Tibial artery (tissue), 4 donors: Measurements from ENCODE around the gene AKR1C1.
A peak's percentile ranks its signal among the peaks of the same experiment; 100 is the strongest.

Experiments used
- DNase-seq, 2 donors: peaks; one replicate each; pipeline ENCODE4 v3.0.0-alpha.2; 2019
- H3K27ac ChIP-seq, 2 donors: fragments of 200-600 bp; sonication (generic) in 1 of 2; 1 replicate in 1 of 2; 2 replicates in 1 of 2; pipeline ENCODE4 v1.5.1; 2018 to 2019; ENCODE audit warnings: mild to moderate bottlenecking in 1 of 2
- H3K27me3 ChIP-seq, 2 donors: fragments of 200-600 bp; sonication (generic) in 1 of 2; one replicate each; pipeline versions ENCODE4 v1.5.1 to v1.6.0; 2016 to 2019
- H3K36me3 ChIP-seq, 3 donors: fragments of 200-600 bp; sonication (generic) in 2 of 3; one replicate each; pipeline ENCODE4 v1.5.1; 2016 to 2019; ENCODE audit warnings: mild to moderate bottlenecking in 2 of 3
- H3K4me1 ChIP-seq, 4 donors: fragments of 200-600 bp; sonication (generic) in 2 of 4; 1 replicate in 3 of 4; 2 replicates in 1 of 4; pipeline ENCODE4 v1.5.1; 2016 to 2019
- H3K4me3 ChIP-seq, 2 donors: fragments of 200-600 bp; sonication (generic) in 1 of 2; 1 replicate in 1 of 2; 2 replicates in 1 of 2; pipeline ENCODE4 v1.5.1; 2018 to 2019; ENCODE audit warnings: mild to moderate bottlenecking in 2 of 2
- H3K9me3 ChIP-seq, 3 donors: fragments of 200-600 bp; sonication (generic) in 1 of 3; one replicate each; pipeline ENCODE4 v1.5.1; 2016 to 2019
- intact Hi-C: fragments of 100-400 bp; cut with DNase I; formaldehyde crosslinking; loops from one replicate; pipeline ENCODE4 v1.15.0; 2023; ENCODE audit warnings: low total_unique reads
- TF ChIP-seq, protein P1 (sequence below), 2 experiments: fragments of 200-600 bp in 1 of 2; fragments of 450-650 bp in 1 of 2; IDR thresholded peaks; one replicate each; pipeline ENCODE4 v1.5.1; 2017 to 2019; ENCODE audit warnings: antibody characterized with exemption in 2 of 2, mild to moderate bottlenecking in 1 of 2, moderate library complexity in 1 of 2

The AKR1C1 gene

DNA sequence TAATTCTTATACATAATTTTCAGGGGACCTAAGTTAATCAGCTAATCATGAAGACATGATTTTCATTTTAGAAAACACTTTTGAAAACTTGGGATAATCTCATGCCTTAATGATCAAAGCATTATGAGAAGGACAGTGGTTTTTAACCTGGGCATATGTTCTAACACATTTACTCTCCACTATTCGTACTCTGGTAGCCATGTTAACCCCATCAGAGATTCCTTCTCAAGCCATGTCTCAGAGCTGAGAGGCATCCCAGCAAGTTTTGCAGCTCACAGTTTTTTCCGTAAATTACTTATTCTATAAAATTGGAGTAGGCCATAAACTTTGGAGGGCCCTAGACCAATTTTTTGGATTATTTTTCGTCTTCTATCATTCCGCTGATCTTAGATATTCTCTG is 15.7 kb downstream of the AKR1C1 start:
- no peak overlapping the region for H3K4me3 ChIP-seq
- no peaks in the 10 kb centered on the region for H3K27me3 ChIP-seq
- H3K36me3 ChIP-seq = peaks cover 0 to 3% (median 0%) of the 10 kb centered on the region in 3 donors
- TF ChIP-seq, protein P1, sequence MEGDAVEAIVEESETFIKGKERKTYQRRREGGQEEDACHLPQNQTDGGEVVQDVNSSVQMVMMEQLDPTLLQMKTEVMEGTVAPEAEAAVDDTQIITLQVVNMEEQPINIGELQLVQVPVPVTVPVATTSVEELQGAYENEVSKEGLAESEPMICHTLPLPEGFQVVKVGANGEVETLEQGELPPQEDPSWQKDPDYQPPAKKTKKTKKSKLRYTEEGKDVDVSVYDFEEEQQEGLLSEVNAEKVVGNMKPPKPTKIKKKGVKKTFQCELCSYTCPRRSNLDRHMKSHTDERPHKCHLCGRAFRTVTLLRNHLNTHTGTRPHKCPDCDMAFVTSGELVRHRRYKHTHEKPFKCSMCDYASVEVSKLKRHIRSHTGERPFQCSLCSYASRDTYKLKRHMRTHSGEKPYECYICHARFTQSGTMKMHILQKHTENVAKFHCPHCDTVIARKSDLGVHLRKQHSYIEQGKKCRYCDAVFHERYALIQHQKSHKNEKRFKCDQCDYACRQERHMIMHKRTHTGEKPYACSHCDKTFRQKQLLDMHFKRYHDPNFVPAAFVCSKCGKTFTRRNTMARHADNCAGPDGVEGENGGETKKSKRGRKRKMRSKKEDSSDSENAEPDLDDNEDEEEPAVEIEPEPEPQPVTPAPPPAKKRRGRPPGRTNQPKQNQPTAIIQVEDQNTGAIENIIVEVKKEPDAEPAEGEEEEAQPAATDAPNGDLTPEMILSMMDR (IDR thresholded peaks at IDR 0.05) = no peak
- no peak for DNase-seq
- no peaks in the 10 kb centered on the region for H3K9me3 ChIP-seq
- no peak overlapping the region for H3K27ac ChIP-seq
- intact Hi-C loops = no loop called here
- H3K4me1 ChIP-seq = no peaks in the 10 kb centered on the region

DNA sequence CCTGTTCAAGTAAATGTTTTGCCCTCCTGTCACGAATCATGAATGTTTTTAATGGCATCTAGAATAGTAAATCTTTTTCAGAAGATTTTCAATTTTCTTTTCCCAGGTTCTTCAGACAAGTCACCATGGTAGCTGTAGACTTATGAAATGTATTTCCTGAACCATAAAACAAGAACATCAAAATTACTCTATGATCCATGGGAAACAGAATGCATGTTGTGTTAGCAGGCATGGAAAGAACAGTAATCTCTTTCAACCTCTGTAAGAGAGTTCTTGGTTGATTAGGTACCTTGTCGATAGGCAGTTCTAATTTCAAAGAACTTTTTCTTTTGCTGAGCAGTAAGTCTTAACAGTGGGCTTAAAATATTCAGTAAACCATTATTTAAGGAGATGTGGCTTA is 17.6 kb downstream of the AKR1C1 start:
- H3K9me3 ChIP-seq = no peaks in the 10 kb centered on the region
- peaks cover 0 to 12% (median 7%) of the 10 kb centered on the region in 4 donors for H3K4me1 ChIP-seq
- TF ChIP-seq, protein P1 (IDR thresholded peaks at IDR 0.05) = no peak
- peaks cover 0 to 3% (median 0%) of the 10 kb centered on the region in 3 donors for H3K36me3 ChIP-seq
- no peaks in the 10 kb centered on the region for H3K27me3 ChIP-seq
- no peak for DNase-seq
- intact Hi-C loops = no loop called here
- no peak overlapping the region for H3K4me3 ChIP-seq
- no peak overlapping the region for H3K27ac ChIP-seq

DNA sequence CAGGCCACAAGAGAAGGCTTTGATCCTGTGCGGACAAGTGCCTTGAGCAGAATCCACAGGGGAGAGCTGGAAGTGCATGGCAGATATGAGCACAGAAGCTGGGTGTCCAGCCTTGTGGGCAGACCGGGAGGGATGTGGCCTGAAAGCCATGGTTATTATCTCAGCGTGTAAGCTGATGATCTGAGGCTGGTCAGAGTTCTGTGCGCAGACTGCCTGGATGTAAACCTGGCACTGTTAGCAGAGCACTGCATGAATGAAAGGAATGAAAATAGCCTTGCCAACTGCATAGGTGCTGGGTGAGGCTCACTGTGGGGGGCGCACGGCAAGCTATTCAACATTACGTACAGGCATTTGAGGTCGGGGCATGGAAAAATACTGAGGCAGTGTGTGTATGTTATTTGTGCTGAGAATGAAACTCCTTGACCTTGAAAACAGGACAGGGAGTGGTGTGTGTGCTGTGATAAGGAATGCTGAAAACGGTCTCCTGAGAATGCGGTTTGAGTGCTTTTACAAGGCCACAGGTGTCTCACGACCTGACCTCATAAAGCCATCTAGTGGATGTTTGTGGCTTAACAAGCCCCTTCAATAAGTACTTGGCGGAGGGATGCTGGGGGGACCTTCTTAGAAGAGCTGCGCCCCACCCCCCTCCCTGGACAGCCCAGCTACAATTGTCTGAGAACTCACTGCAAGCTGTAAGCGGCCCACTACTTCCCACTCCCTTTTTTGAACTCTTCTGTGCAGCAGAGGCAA is 18.7 kb downstream of the AKR1C1 start:
- intact Hi-C loops = no loop called here
- no peak for DNase-seq
- Histone ChIP-seq H3K4me1 (peaks cover 0 to 12% (median 7%) of the 10 kb centered on the region in 4 donors), H3K9me3 (no peaks in the 10 kb centered on the region), H3K27ac (no peak overlapping the region), H3K36me3 (peaks cover 0 to 3% (median 0%) of the 10 kb centered on the region in 3 donors), H3K4me3 (no peak overlapping the region), H3K27me3 (no peaks in the 10 kb centered on the region)
- TF ChIP-seq, protein P1 (IDR thresholded peaks at IDR 0.05) = peak in 1 of 2 experiments; percentile 21

DNA sequence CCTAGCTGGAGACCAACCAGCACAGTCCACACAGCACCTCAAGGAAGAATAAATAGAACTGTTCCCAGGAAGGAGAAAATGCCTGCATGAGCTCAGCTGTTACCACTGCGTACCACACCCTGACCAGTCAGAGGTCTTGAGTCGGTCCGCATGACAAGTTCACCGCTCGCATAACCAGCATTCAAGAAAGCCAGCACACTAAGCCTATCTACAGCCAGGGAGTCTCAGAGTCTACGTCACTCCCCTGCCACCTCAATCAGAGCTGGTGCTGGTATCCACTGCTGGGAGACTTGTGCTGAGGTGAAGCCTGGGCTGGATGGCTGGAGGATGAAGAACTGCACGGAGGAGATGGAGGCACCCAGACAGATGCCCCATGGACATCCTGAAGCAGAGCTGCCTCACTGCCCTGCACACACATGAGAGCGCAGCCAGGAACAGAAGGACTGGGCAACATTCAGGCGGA is 19.6 kb downstream of the AKR1C1 start:
- Histone ChIP-seq H3K36me3 (no peaks in the 10 kb centered on the region), H3K27ac (peak overlapping the region in 1 of 2 donors; percentile 18), H3K4me3 (no peak overlapping the region), H3K27me3 (no peaks in the 10 kb centered on the region), H3K4me1 (peaks cover 0 to 12% (median 7%) of the 10 kb centered on the region in 4 donors), H3K9me3 (no peaks in the 10 kb centered on the region)
- intact Hi-C loops = no loop called here
- TF ChIP-seq, protein P1 (IDR thresholded peaks at IDR 0.05) = no peak
- DNase-seq = peak; percentile 20 to 70

GRCh38 chr10:4983615-4984216 is 20.5 kb downstream of the AKR1C1 start:
- no peaks in the 10 kb centered on the region for H3K36me3 ChIP-seq
- H3K4me1 ChIP-seq = peaks cover 0 to 12% (median 7%) of the 10 kb centered on the region in 4 donors
- intact Hi-C loops = no loop called here
- no peak for DNase-seq
- no peaks in the 10 kb centered on the region for H3K9me3 ChIP-seq
- H3K4me3 ChIP-seq = no peak overlapping the region
- no peaks in the 10 kb centered on the region for H3K27me3 ChIP-seq
- TF ChIP-seq, protein P1 (IDR thresholded peaks at IDR 0.05) = no peak
- H3K27ac ChIP-seq = peak overlapping the region in 1 of 2 donors; percentile 18
